Pericardium fibroblast (primary cell): ENCODE data around the gene CHST4. TPM values are rescaled to one million over a fixed set of nuclear protein-coding genes. Genes with fewer than 3 reads are reported as not detected.

Experiments used
- total RNA-seq: library from RNA; depleted of rRNA; stranded (reverse); fragments of >200 nt; gene quantifications from 2 replicates; pipeline ENCODE4 v1.2.3, GENCODE V29; 2015

Gene CHST4
- not detected in 2 replicates for total RNA-seq

GRCh38 chr16:71526111-71526631 lies at the start of gene CHST4:
TSS of gene CHST4 (plus strand) at chr16:71526426. CDS start at chr16:71536678, 10,252 bp downstream.

GRCh38 chr16:71489122-71489521 lies 37.1 kb upstream of the CHST4 start, which contains the start of gene ZNF19:
TSS of gene ZNF19 (minus strand) at chr16:71489324. CDS start at chr16:71482114, 7,210 bp downstream.

GRCh38 chr16:71576971-71577370 lies 50.7 kb downstream of the CHST4 start, which contains the start of gene TAT:
TSS of gene TAT (minus strand) at chr16:71577092. CDS start at chr16:71576415, 677 bp downstream.

Other genes with a start within 250 kb of the CHST4 start
- 14.1 and 24.7 TPM in 2 replicates for gene CMTR2, start 237.0 kb upstream of the CHST4 start, total RNA-seq
- gene CALB2, start 167.7 kb upstream of the CHST4 start, total RNA-seq, result 4.7 TPM in 1 of 2 replicates, not detected in the other
- gene TLE7, start 84.4 kb upstream of the CHST4 start, total RNA-seq, result not detected in 2 replicates
- 5.5 and 6.4 TPM in 2 replicates for gene ZNF23, start 64.2 kb upstream of the CHST4 start, total RNA-seq
- 1.1 and 1.5 TPM in 2 replicates for gene ZNF19, start 37.1 kb upstream of the CHST4 start, total RNA-seq
- not detected in 2 replicates for gene TAT, start 50.7 kb downstream of the CHST4 start, total RNA-seq
- 0.12 TPM in 1 of 2 replicates, not detected in the other for gene MARVELD3, start 99.8 kb downstream of the CHST4 start, total RNA-seq
- 2.9 and 4.9 TPM in 2 replicates for gene PHLPP2, start 198.3 kb downstream of the CHST4 start, total RNA-seq